SKM-1 (cell line): ENCODE measurements around the gene RBBP7.
"Not testable (repeated sequence)": the region's sequence is repeated elsewhere in the genome, so short reads cannot be mapped to it uniquely, and the experiment has no call there.

Source experiments
- DNase-seq: peaks from one replicate; lab custom pipeline; 2025; ENCODE audit not compliant: unreplicated experiment; lab: John Stamatoyannopoulos, UW

Gene RBBP7

DNA sequence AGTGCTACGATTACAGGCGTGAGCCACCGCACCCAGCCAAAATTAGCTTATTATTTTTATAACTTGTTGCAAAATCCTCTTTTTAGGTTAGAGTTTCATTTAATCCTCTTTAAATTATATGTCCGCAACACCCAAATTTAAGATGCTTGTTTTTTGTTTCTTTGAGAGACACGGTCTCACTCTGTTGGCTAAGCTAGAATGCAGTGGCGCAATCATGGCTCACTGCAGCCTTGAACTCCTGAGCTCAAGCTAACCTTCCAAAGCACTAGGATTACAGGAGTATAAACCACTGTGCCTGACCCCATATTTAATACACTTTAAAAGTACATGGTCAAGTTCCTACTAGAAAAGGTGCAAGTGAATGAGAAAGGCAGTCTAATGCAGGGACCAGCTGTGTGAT, 2.2 kb downstream of the RBBP7 start:
- DNase-seq, result no peak

- DNase-seq, result no peak
These were observed 7.3 kb downstream of the RBBP7 start for GRCh38 chrX:16862829-16863228.

- DNase-seq, result no peak
These were observed 13.4 kb downstream of the RBBP7 start for GRCh38 chrX:16856744-16857143.

GRCh38 chrX:16856076-16856404, 14.1 kb downstream of the RBBP7 start:
- DNase-seq, result not testable (repeated sequence)

DNA sequence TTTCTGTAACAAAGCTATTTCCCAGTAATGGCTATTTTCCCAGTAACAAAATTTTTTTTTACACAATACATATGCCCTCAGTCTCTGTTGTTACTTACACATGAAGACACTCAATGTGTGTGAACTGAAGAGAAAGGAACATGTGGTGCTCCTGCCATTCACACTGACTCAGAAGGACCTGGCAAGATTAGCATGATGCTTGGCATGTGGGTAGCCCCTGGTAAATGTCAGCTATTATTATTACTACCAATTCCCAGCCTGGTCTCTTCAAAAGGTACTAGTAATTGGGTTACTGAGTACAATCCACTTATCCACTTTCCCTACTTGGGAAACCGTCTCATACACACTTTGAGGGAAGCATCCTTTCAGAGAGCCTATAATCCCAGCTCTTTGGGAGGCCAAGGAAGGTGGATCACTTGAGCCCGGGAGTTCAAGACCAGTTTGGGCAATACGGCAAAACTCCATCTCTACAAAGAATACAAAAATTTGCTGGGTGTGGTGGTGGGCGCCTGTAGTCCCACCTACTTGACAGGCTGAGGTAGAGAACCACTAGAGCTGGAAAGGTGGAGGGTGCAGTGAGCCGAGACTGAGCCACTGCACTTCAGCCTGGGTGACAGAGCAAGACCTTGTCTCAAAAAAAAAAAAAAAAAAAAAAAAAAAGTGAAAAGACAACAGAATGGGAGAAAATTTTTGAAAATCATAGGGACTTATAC, 14.6 kb downstream of the RBBP7 start:
- DNase-seq, result no peak

- no peak for DNase-seq
These were observed 16.6 kb downstream of the RBBP7 start for GRCh38 chrX:16853537-16853936.

DNA sequence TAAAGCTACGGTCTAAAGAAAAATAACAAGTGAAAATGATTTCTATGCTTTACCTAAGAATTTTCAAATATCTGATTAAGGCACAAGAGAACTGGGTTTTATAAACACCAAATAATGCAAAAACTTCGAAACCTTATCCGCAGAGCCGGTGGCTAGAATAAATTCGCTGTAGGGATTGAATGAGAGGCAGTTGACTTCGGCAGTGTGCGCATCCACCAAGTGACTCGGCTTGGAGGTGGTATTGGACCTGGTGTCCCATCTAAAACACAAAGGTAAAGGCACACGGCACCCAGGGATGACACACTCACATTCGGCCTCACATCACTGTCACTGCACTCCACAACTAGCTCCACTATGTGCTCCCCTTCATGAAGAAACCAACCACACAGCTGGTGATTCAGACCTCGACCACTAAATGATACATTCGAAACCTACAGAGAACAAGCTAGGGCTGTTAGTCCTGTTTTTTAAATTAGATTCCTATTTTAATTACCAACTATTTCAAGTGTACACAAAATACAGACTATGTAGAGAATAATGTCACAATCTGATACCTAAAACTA, 17.5 kb downstream of the RBBP7 start:
- no peak for DNase-seq

DNA sequence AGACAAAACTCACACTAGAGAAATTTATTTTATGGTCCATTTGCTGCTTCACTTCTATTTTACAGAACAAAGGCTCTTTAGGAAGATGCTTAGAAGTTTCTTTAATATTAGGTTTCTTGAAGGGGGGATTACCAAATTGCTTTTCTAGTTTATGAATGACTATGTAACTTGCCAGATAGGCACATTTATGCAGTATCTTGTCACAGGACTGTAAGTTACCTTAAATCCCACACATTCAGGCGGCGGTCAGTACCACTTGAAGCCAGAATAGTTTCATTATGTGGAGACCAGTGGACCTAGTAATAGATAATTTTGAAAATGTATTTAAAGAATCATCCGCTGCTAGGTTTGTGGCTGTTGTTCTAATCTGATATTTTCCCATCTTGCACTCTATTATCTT, 18.3 kb downstream of the RBBP7 start:
- no peak for DNase-seq

DNA sequence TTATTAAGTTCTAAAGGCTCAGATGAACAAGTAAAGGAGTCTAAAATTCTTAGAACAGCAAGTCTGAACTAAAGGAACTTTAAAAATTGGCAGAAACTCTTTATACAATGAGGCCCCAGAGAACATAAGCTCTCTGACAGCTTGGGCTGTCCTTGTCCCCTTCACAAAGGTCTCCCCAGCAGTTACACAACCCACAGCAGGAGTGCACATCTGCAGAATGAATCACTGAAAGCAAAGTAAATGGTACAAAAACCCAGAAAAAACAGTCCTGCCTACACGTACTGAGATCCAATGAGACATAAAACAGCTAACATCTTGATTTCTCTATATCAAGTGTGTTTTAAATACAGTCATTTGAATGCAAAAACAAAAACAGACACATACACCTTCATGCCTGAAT, 18.7 kb downstream of the RBBP7 start:
- DNase-seq, result no peak

GRCh38 chrX:16848541-16848940, 21.6 kb downstream of the RBBP7 start:
- DNase-seq, result no peak

GRCh38 chrX:16845686-16846085, 24.5 kb downstream of the RBBP7 start:
- DNase-seq, result no peak

DNA sequence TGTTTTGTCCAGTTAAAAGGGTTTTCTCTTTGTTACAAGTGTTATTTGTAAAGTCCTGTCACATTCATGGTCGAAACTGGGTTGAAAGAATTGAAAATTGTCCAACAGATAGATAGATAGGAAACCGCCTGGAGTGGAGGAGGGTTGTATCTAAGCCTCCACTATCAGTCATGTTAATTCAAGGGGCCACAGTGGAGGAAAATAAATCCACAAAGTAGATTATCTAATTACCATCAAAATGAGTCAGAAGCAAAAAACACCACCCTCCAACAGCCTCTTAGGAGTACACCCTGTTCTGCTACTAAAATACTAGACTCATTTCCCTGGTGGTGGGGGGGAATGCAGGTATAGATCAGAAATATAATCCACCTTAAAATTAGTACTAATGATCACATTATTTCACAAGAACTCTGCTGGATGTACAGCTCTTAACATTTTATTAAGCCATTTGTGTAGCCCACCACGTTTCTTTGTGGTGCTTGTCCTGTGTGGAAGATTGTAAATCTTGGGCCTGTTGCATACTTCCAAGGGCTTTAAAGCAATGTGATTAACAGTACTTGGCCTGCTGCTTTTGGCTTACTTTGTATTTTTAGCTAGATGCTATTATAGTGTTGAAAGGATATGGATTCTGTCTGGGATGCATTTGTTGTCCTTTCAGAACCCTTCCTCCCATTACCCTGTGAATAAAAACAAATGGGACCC, 26.8 kb downstream of the RBBP7 start:
- no peak for DNase-seq

DNA sequence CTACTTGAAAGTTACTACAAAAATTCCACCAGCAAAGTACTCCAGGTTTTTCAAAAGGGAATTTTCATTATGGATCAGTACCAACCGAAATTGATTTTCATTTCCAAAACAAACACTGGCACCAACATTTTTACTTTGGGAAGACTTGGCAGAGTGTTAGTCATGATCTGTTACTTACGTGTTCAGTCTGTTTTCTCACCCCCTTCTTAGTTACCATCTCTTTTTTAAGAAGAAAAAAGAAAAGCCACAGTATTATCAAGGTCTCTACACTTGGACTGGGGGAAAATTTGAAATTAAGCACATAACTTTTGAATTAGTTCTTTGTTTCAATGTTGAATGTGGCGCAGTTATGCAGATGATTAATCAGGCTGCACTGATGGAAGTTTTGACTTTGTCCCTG, 27.5 kb downstream of the RBBP7 start:
- no peak for DNase-seq

GRCh38 chrX:16839852-16840460, 30.2 kb downstream of the RBBP7 start:
- DNase-seq, result no peak

DNA sequence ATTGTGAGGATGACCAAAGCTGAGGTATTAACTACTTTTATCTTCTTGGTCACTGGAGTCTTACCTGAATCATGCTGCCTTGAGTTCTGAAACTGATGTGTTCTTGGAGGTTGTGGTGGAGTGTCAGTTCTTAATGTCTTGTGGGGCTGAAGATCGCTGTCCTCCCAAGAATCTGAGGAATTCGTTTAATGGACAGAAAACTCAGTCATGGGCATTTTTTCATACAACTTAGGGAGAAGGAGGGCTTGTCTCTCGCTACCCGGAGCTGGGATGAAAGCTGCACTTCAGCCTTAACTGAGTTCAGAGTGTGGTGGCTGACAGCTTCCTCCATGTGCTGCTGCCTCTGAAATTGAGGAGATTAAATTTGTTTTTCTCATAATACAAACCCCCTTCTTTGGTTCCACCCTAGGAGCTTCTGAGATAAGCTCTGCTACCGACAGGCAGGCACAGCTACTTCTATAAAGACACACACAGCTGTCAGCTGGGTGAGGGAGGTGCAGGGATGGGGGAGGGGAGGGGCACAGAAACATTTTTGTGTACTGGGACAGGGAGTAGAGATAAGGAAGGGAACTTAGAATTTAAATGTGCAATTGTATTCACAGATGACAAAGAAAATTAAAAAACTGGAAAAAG, 30.8 kb downstream of the RBBP7 start:
- no peak for DNase-seq

DNA sequence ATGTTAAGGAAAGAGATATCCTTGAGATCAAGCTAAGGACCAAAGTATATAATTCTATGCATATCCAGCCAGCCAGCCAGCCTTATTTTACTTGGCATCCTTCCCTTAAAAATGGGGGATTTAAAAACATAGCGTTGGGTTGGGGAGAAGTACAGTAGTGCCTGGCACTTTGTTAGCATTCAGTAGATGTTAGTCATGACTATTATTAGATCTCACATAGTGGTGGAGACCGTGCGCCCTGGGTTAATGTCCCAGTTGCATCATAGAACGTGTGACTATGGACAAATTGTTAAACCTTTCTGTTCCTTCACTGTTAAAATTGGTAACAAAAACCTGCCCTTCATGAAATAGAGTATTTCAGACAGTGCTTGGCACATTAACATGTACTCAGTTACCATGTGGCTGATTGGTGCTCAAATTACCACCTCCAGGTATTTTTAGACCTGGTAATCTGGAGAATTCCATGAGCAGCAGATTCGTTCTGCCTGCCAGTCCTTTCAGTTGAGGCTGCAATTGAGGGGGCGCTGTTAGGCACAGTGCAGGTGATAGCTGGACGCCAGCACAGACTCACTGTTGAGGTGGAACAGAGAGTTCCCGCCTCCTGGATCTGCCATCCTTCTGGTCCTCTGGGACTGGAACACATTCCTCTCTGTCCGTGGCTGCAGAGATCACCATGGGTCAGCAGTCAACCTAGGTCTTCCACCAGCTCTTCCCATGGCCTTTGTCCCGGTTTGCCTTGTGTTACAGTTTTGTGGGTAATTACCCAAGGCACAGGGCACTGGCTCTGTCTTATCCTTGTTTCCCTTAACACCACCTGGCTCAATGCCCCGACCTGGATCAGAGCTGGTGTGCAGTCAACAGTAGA, 31.7 kb downstream of the RBBP7 start:
- DNase-seq, result no peak

DNA sequence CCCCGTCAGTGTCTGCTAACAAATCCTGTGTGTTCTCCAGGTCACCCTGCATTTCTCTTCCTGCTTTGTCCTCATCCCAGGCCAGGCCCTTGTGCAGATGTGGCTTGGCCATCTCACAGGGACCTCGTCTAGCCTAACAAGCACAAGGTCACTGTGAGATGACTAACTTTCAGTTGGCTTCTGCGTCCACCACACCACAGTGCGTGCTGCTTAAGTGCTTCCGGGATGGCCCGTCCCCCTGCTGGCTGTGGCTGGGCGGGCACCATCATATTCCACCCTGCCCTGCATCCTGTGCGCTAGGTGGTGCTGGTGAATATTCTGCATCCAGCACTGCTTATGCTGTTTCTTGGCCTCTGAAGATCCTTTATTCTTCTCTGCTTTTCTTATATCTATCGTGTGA, 33.8 kb downstream of the RBBP7 start:
- DNase-seq, result no peak

DNA sequence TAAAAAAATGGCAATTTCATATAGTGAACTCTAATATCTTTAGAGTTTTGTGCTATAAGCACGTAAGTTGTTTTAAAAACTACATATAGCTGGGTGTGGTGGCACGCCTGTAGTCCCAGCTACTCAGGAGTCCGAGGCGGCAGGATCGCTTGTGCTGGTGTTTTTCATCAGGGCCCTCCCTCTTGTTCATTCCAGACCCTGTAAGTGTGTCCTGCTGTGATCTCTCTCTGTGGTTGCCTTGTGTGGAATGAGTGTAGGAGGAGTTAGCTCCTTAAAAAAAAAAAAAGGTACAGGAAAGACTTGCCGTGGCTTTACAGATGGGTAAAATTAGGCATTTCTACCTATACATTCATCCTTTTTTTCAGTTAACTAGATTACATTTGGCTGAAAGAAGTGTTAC, 35.4 kb downstream of the RBBP7 start:
- no peak for DNase-seq

DNA sequence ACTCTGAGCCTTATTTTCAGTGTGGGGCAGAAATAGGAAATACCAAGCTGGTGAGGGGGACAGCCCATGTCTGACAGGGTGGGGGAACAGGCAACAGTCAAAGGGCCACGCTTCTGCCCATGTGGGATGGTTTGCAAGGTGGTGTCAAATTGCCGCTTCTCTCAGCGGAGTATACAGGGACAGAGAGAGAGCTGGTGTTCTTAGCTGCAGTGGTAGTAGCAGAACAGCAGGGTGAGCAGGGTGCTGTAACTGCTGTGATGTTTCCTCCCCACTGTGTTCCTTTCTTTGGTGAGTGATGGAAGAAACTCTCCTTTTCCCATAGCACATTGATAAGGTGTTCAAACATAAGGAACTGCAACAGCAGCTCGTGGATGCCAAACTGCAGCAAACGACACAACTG, 37.9 kb downstream of the RBBP7 start:
- DNase-seq, result no peak

- no peak for DNase-seq
These were observed 41.8 kb downstream of the RBBP7 start for GRCh38 chrX:16828124-16828908.
